Measurements from ENCODE around the gene TCF3.

TCF3 gene

DNA sequence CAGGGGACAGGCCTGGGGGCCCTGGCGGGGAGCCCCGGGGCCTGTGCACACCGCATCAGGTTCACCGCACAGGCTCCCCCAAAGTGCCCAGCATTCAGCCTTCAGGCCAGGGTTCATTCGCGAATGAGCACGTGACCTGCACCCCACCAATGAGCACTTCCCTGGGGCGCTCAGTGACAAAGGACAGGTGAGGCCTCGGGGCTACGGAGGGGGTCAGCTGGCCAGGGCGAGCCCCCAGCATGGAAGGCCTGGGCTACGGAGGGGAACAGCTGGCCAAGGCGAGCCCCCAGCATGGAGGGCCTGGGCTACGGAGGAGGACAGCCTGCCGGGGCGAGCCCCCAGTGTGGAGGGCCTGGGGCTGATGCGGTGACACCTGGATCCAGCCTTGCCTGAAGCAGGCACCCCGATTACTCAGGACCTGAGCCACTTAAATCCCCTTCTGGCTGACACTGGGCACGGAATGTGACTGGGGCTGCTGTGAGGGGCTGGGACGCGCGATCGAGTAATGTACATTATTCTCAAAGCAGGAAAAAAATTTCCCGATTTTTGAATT lies 23.1 kb downstream of the TCF3 start:
- no peak for DNase-seq

- no peak for DNase-seq
These were observed 25.2 kb downstream of the TCF3 start for GRCh38 chr19:1627194-1627593.

DNA sequence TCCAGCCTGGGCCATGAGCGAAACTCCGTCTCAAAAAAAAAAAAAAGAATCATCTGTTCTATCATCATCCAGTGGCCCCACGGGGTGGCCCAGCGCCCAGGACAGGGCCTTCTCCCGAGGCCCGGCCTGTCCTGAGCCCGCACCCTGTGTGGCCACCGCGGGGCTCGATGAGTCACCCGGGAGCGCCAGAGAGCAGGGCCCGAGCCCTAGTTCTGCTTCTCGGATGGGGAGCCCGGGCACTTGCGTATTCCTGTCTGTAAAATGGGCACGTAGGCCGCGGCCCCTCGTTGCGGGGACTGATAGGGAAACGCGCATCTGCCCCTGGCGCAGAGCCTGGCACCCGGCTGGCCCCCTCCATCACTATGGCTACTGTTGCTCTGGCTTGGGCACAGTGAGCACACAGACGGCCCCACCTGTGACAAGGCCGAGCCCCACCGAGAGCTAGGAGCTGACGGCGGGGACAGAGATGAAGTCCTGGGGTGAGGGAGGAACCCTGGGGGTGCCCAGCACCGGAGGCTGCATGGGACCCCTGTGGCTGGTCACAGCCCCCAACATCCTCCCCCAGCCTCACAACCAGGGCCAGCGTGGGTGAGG lies 25.9 kb downstream of the TCF3 start:
- peak in 1 of 3 donors; percentile 28 for DNase-seq

- peak; percentile 70 to 78 (median 76) for DNase-seq
These were observed 28.0 kb downstream of the TCF3 start for GRCh38 chr19:1624458-1624857.

- no peak for DNase-seq
These were observed 29.9 kb downstream of the TCF3 start for GRCh38 chr19:1622541-1622940.

- DNase-seq: no peak
These were observed 30.4 kb downstream of the TCF3 start for GRCh38 chr19:1622007-1622406.

GRCh38 chr19:1621574-1621973 lies 30.8 kb downstream of the TCF3 start:
- DNase-seq: no peak

DNA sequence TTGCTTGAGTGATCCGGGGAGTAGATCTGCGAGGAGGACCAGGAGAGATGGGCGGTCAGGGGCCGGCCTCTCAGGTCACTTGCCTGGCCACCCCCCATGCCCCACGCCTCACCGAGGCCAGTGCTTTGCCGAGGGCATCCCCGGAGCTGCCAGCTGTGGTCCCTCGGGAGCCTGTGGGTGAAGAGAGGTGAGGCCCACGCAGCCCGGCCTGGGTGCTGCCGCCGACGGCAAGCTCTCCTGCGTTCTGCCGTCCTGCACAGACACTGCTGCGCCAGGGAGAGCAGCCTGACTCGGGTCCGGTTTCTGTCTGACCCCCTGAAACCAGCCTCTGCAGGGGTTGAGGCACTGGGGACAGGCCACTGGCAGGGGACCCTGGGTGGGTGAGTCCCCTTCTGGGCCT lies 31.4 kb downstream of the TCF3 start:
- DNase-seq: no peak

- no peak for DNase-seq
These were observed 31.9 kb downstream of the TCF3 start for GRCh38 chr19:1620502-1620901.

DNA sequence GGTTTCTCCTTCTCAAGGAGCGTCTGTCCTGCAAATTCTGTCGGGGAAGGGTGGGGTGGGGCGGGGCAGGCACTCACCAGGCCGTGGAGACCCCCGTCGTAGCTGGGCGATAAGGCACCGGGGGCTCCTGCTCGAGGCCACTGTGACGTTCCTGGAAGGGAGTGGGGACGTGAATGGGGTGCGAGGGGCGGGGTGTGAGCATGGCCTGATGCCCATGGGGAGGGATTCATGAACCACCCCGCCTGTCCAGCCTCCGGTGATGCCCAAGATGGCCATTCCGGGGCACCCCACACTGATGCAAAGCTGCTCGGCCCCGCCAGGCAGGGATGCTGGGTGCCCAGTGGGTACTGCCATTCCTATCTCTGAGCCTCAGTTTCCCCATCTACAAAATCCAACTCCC lies 32.7 kb downstream of the TCF3 start:
- DNase-seq: no peak

DNA sequence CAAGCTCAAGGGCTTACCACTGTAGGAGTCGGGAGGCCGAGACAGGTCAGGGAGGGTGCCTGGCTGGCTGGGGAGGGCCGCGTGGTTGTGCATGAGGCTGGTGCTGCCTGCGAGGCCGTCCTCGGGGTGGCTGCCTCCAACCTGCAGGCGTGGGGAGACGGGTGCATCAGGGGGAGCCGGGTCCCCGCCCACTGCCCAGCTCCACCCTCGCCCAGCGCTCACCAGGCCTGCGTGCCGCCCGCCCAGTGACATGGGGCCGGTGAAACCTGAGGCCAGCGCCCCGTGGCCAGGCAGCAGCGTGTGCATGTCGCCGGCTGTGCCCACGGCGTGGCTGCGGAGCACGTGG lies 33.3 kb downstream of the TCF3 start:
- no peak for DNase-seq

- DNase-seq: peak in 2 of 3 donors; percentile 10 to 22
These were observed 34.0 kb downstream of the TCF3 start for GRCh38 chr19:1618157-1619093.

GRCh38 chr19:1616875-1617274 lies 35.5 kb downstream of the TCF3 start:
- DNase-seq: no peak

DNA sequence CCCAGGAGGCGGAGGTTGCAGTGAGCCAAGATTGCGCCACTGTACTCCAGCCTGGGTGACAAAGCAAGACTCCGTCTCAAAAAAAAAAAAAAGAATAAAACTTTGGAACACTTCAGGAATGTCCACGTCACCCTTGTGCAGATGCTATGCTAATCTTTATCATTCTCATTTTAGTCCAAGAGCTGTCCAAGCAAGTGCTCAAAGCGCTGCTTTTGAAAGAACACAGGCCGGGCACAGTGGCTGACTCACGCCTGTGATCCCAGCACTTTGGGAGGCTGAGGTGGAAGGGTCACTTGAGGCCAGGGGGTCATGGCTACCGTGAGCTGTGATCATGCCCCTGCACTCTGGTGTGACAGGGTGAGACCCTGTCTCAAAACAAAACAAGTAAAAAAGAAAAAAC lies 36.0 kb downstream of the TCF3 start:
- DNase-seq: no peak

DNA sequence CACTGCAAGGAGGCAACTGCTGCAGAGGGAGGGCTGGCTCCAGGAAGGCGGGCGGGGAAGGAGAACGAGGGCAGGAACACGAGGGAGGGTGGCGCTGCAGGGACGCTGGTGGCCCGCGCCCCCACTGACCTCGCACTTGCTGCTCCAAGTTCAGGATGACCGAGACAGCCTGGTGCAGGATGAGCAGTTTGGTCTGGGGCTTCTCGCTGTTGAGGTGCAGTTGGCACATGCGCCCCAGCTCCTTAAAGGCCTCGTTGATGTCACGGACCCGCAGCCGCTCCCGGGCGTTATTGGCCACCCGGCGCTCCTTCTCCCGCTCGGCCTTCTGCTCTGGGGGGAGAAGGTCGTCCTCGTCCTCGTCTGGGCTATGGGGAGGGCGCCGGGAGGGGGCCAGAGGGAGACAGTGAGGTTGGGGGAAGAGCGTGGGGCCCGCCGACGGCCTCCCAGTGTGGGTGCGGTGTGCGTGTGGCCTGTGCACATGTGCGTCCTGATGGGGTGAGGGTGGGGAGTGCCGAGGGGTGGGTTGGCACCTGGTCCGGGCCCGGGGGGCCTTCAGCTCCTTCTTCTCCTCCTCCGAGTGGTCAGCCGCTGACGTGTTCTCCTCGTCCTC lies 37.2 kb downstream of the TCF3 start:
- no peak for DNase-seq

- DNase-seq: no peak
These were observed 38.4 kb downstream of the TCF3 start for GRCh38 chr19:1613808-1614570.

- no peak for DNase-seq
These were observed 39.3 kb downstream of the TCF3 start for GRCh38 chr19:1613146-1613545.

DNA sequence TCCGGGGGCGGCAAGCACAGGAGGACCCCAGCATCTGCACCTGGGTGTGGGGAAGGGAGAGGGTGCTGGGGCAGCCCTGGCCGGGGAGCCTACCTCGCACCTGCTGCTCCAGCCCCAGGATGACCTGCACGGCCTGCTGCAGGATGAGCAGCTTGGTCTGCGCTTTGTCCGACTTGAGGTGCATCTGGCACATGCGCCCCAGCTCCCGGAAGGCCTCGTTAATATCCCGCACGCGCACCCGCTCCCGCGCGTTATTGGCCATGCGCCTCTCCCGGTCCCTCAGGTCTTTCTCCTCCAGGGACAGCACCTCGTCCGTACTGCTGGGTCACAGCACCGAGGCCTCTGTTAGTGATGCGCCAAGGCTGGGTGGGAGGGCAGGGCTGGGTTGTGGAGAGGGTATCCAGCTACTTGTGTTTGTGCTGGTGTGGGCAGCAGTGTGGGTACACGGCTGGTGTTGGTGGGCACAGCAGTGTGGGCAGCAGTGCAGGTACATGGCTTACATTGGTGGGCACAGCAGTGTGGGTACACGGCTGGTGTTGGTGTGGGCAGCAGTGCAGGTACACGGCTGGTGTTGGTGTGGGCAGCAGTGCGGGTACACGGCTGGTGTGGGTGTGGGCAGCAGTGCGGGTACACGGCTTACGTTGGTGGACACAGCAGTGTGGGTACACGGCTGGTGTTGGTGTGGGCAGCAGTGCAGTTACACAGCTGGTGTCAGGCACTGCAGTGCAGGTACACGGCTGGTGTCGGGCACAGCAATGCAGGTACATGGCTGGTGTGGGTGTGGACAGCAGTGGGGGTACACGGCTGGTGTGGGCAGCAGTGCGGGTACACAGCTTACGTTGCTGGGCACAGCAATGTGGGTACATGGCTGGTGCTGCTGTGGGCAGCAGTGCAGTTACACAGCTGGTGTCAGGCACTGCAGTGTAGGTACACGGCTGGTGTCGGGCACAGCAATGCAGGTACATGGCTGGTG lies 40.0 kb downstream of the TCF3 start:
- DNase-seq: no peak

DNA sequence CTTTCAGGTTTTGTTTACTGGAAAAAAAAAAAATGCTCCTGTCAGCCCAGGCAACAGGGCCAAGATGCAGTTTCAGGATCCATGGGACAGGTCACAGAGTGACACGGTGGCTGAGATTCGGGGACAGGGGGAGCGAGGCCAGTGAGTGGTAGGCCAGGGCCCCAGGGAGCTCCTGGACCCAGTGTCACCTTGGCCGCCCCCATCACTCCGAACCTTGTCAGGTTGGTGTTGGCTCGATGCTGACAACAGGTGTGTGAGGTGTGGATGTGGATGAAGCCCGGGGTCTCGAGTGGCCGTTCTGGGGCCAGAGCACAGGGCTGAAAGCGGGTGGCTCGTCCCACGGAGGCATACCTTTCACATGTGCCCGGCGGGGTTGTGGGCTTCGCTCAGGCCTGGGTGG lies 41.1 kb downstream of the TCF3 start:
- no peak for DNase-seq

DNA sequence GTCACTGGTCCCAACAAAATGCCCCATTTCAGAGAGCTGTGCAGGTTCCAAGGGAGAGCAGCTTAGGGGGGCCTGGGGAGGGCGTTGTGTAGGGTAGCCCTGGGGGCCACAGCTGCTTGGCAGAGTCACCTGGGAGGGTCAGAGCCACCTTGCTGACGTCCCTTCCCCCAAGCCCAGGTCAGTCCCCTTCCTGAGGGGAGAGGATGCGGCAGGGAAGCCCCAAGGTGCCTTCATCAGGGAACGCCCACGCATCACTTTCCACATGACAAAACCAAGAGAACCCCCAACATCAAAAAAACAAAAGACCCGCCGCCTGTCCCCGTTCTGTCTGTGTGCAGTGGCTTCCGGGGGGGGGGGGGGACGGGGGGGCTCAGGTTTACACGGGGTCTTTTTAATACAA lies 41.8 kb downstream of the TCF3 start:
- no peak for DNase-seq

DNA sequence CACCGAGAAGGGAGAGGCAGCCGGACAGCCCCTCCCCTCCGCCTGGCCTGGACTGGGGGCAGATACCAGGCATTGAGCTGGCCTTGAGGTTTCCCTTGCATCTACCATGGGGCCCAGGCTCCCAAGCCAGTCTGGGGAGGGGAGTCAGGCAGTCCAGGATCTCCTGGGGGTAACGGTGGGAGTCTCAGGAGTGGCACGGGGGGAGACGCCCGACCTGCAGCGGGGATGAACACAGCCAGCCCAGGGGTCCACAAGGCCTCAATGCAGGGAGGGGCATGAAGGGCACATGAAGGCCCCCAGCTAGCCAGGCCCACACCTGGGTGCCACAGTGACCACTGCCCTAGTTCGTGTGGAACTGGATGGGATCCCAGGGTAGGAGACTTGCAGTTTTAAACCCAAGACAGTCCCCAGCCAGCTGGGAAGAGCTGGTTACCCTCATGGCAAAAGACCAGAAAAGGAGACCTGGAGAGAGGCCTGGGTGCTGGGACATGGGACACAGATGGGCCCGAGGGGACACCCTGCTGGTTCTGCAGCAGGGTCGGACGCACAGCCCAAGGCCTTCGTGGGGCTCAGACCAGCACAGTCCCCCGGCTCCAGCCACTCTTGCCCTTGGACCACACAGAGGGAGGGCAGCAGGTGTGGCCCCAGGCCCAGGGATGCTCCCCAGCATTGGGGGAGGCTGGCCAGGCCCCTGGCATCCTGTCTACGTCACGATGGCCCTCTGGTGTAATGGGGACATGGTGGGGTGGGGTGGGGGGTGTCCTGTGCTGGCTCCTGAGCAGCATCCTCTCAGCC lies 42.5 kb downstream of the TCF3 start:
- DNase-seq: peak in 1 of 3 donors; percentile 17

Data from suppressor macrophage treated with lipopolysaccharide for 1 hour (primary cell).